ENCODE data around the gene PVR. TPM values are rescaled to one million over a fixed set of nuclear protein-coding genes. Genes with fewer than 3 reads are reported as not detected.

Gene PVR
- total and polyA plus RNA-seq, 9 of the 15 experiments (the other 6 are each of a cell fraction or from before 2014, with no cell fraction given): 0.89 to 14.5 (median 9.8) TPM

DNA sequence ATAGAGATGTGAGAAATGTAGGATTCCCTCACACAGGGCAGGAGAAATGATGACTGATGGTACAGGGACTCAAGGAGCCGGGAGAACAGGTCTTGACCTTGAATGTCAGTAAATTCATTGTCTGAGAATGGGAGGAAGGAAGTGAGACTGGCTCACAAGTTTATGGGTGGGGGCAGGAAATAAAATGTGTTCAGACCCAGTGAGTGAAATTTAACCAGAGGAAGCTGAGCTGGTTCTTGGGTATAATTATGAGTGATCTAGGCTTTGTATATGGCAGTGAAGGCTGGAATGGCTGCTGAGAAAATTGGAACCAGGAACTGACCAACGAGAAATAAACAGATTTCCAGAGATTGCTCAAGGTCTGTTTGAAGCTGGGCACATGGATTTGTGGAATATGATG lies 36.7 kb upstream of the PVR start:
- intact Hi-C loops (cut with micrococcal nuclease) (no loop called here), in situ Hi-C loops (cut with MboI) (no loop called here)
- H2AFZ ChIP-seq (ENCODE audit: low read depth, low read length): no peak overlapping the region
- CTCF ChIA-PET (ENCODE audit: low intra/inter-chr PET ratio): interaction anchor here (0.5 kb wide), 1 partner anchor 164 kb away, joined by 3 read pairs; no protein-coding TSS in a partner anchor
- no peaks in the 10 kb centered on the region for H3K9me3 ChIP-seq (replicated peaks; ENCODE audit: control insufficient read depth, insufficient read depth, low read depth, low read length)
- DNase-seq (ENCODE audit: extremely low read depth in 1 of 4, low spot score in 3 of 4) (no peak), FAIRE-seq (no peak), ATAC-seq (no peak)
- no peaks in the 10 kb centered on the region for H3K79me2 ChIP-seq (ENCODE audit: control insufficient read depth, insufficient read depth, low read length)
- POLR2A ChIA-PET: no interaction called here
- H3K4me1 ChIP-seq (replicated peaks in 1 of 2; ENCODE audit: control insufficient read depth in 2 of 2, insufficient read depth in 2 of 2, low read length in 2 of 2): peaks cover 7 to 11% of the 10 kb centered on the region in 2 experiments; a peak in 4 of 5 replicates
- no peaks in the 10 kb centered on the region for H3K9me1 ChIP-seq (ENCODE audit: control insufficient read depth, insufficient read depth, low read length)
- no peak overlapping the region for H3K4me3 ChIP-seq
- WGBS (ENCODE audit: insufficient coverage, low coverage, missing lambda C conversion rate): 52% methylated on average over 2 of the region's 2 CpGs
- H3K9ac ChIP-seq (ENCODE audit: insufficient read depth in 1 of 2, low read depth in 2 of 2, low read length in 2 of 2): no peak overlapping the region
- no peak overlapping the region for H3K27ac ChIP-seq (ENCODE audit: extremely low read depth, low read depth, low read length)
- H3K36me3 ChIP-seq (ENCODE audit: control insufficient read depth, insufficient read depth, low read length): no peaks in the 10 kb centered on the region
- no peaks in the 10 kb centered on the region for H3K27me3 ChIP-seq (ENCODE audit: control insufficient read depth in 2 of 2, insufficient read depth in 2 of 2, low read length in 2 of 2)
- no peak for TF ChIP-seq RBM22 (IDR thresholded peaks at IDR 0.05; ENCODE audit: low read depth, low read length, poor library complexity, severe bottlenecking)
- no peak for TF ChIP-seq PHTF2 (CRISPR knock-in tag; IDR thresholded peaks at IDR 0.05)
- TF ChIP-seq MXI1 (IDR thresholded peaks at IDR 0.05; ENCODE audit: low read depth, low read length): no peak
- TF ChIP-seq PATZ1 (CRISPR knock-in tag; IDR thresholded peaks at IDR 0.05; ENCODE audit: borderline replicate concordance): no peak
- no peak for TF ChIP-seq ZNF76 (CRISPR knock-in tag; IDR thresholded peaks at IDR 0.05; ENCODE audit: borderline replicate concordance)
- TF ChIP-seq, protein P1, sequence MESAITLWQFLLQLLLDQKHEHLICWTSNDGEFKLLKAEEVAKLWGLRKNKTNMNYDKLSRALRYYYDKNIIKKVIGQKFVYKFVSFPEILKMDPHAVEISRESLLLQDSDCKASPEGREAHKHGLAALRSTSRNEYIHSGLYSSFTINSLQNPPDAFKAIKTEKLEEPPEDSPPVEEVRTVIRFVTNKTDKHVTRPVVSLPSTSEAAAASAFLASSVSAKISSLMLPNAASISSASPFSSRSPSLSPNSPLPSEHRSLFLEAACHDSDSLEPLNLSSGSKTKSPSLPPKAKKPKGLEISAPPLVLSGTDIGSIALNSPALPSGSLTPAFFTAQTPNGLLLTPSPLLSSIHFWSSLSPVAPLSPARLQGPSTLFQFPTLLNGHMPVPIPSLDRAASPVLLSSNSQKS (CRISPR knock-in tag; IDR thresholded peaks at IDR 0.05): no peak
- TF ChIP-seq, protein P2, sequence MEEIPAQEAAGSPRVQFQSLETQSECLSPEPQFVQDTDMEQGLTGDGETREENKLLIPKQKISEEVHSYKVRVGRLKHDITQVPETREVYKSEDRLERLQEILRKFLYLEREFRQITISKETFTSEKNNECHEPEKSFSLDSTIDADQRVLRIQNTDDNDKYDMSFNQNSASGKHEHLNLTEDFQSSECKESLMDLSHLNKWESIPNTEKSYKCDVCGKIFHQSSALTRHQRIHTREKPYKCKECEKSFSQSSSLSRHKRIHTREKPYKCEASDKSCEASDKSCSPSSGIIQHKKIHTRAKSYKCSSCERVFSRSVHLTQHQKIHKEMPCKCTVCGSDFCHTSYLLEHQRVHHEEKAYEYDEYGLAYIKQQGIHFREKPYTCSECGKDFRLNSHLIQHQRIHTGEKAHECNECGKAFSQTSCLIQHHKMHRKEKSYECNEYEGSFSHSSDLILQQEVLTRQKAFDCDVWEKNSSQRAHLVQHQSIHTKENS (CRISPR knock-in tag; IDR thresholded peaks at IDR 0.05): no peak
- TF ChIP-seq THRB (CRISPR knock-in tag; conservative IDR thresholded peaks at IDR 0.05): no peak
- no peak for TF ChIP-seq RFX7 (CRISPR knock-in tag; IDR thresholded peaks at IDR 0.05)
- no peak for TF ChIP-seq CBFA2T3 (IDR thresholded peaks at IDR 0.05)
- TF ChIP-seq ZNF695 (CRISPR knock-in tag; IDR thresholded peaks at IDR 0.05): no peak
- no peak for TF ChIP-seq CEBPB (tag; IDR thresholded peaks at IDR 0.05)
- TF ChIP-seq, protein P3, sequence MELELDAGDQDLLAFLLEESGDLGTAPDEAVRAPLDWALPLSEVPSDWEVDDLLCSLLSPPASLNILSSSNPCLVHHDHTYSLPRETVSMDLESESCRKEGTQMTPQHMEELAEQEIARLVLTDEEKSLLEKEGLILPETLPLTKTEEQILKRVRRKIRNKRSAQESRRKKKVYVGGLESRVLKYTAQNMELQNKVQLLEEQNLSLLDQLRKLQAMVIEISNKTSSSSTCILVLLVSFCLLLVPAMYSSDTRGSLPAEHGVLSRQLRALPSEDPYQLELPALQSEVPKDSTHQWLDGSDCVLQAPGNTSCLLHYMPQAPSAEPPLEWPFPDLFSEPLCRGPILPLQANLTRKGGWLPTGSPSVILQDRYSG (tag; conservative IDR thresholded peaks at IDR 0.05; ENCODE audit: low read depth): no peak
- TF ChIP-seq XRCC5 (IDR thresholded peaks at IDR 0.05; ENCODE audit: low read depth, low read length): no peak
- no peak overlapping the region for H3K4me2 ChIP-seq (ENCODE audit: insufficient read depth, low read length)
- no TSS peak for BruUV-seq (replicated peaks)
- H4K20me1 ChIP-seq (replicated peaks; ENCODE audit: control insufficient read depth, insufficient read depth, low read length): no peaks in the 10 kb centered on the region; the same call in 1 of the 2 replicates
